Nephron progenitor cell (in vitro differentiated cells): Measurements from ENCODE around the gene BUD31.

ENCODE experiments used
- DNase-seq: peaks from one replicate; pipeline ENCODE4 v3.0.0; 2021
- H3K27ac Mint-ChIP-seq: 2 replicates; pipeline ENCODE4 v1.8.0; 2021; ENCODE audit warnings: mild to moderate bottlenecking, moderate library complexity, mixed read lengths
- H3K27me3 Mint-ChIP-seq: 2 replicates; pipeline ENCODE4 v1.8.0; 2021; ENCODE audit warnings: mild to moderate bottlenecking, low read depth, mixed read lengths; ENCODE audit not compliant: poor library complexity
- H3K36me3 Mint-ChIP-seq: 2 replicates; pipeline ENCODE4 v1.8.0; 2021; ENCODE audit warnings: low read depth, mixed read lengths
- H3K4me1 Mint-ChIP-seq: 2 replicates; pipeline ENCODE4 v1.8.0; 2021; ENCODE audit warnings: mixed read lengths
- H3K4me3 Mint-ChIP-seq: 2 replicates; pipeline ENCODE4 v1.8.0; 2021; ENCODE audit warnings: mild to moderate bottlenecking, moderate library complexity, mixed read lengths
- H3K9me3 Mint-ChIP-seq: 2 replicates; pipeline ENCODE4 v1.8.0; 2021; ENCODE audit warnings: mild to moderate bottlenecking, moderate library complexity, mixed read lengths
- TF ChIP-seq, protein P1 (sequence below): fragments of 200-600 bp; sonication (generic); IDR thresholded peaks from 2 replicates; pipeline ENCODE4 v1.5.0; 2021; ENCODE audit warnings: antibody characterized with exemption

Gene BUD31

DNA sequence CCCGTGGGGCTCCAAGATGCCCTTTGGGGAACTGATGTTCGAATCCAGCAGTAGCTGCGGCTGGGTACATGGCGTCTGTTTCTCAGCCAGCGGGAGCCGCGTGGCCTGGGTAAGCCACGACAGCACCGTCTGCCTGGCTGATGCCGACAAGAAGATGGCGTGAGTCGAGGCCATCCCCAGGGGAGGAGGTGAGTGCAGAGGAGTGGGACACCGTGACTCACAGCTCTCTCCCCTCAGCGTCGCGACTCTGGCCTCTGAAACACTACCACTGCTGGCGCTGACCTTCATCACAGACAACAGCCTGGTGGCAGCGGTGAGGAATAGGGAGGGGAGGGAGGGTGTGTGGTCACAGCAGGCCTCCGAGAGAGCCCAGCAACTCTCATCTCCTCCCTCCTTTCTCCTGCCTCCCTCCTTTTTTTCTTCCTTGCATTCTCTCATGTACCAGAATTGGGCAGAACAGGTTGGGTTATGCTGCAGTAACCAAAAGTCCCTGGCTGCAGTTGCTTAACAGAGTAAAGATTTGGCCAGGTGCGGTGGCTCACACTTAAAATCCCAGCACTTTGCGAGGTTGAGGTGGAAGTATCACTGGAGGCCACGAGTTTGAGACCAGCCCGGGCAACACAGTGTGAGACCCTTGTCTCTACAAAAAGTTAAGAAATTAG, 17.7 kb upstream of the BUD31 start:
- Mint-ChIP-seq H3K4me1 (peaks cover 23% of the 10 kb centered on the region), H3K27ac (no peak overlapping the region), H3K9me3 (no peaks in the 10 kb centered on the region), H3K36me3 (peaks cover 24% of the 10 kb centered on the region), H3K27me3 (no peaks in the 10 kb centered on the region), H3K4me3 (peak overlapping the region; percentile 71)
- TF ChIP-seq, protein P1, sequence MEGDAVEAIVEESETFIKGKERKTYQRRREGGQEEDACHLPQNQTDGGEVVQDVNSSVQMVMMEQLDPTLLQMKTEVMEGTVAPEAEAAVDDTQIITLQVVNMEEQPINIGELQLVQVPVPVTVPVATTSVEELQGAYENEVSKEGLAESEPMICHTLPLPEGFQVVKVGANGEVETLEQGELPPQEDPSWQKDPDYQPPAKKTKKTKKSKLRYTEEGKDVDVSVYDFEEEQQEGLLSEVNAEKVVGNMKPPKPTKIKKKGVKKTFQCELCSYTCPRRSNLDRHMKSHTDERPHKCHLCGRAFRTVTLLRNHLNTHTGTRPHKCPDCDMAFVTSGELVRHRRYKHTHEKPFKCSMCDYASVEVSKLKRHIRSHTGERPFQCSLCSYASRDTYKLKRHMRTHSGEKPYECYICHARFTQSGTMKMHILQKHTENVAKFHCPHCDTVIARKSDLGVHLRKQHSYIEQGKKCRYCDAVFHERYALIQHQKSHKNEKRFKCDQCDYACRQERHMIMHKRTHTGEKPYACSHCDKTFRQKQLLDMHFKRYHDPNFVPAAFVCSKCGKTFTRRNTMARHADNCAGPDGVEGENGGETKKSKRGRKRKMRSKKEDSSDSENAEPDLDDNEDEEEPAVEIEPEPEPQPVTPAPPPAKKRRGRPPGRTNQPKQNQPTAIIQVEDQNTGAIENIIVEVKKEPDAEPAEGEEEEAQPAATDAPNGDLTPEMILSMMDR, result no peak
- no peak for DNase-seq

DNA sequence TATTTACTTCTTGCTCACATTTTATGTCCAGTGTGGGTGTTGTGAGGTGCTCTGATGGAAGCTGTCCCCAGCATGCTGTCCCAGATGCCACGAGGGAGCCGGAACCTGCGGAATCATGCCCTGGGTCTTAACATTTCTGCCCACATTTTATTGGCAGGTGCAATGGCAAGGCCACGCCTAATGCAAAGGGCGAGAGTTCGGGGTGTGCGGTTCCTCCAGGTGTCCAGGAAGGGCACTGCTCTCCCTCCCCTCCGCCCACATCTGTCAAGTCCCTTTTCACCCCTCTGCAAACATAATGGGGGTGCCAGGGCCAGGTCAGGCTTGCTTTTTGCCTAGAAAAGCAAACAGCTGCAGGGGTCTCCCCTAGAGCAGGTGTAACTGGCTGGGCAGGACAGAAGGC, 16.7 kb upstream of the BUD31 start:
- DNase-seq, result no peak
- Mint-ChIP-seq H3K4me3 (peak overlapping the region; percentile 71), H3K27ac (no peak overlapping the region), H3K4me1 (peaks cover 33% of the 10 kb centered on the region), H3K36me3 (peaks cover 15% of the 10 kb centered on the region), H3K9me3 (no peaks in the 10 kb centered on the region), H3K27me3 (no peaks in the 10 kb centered on the region)
- TF ChIP-seq, protein P1, result no peak

DNA sequence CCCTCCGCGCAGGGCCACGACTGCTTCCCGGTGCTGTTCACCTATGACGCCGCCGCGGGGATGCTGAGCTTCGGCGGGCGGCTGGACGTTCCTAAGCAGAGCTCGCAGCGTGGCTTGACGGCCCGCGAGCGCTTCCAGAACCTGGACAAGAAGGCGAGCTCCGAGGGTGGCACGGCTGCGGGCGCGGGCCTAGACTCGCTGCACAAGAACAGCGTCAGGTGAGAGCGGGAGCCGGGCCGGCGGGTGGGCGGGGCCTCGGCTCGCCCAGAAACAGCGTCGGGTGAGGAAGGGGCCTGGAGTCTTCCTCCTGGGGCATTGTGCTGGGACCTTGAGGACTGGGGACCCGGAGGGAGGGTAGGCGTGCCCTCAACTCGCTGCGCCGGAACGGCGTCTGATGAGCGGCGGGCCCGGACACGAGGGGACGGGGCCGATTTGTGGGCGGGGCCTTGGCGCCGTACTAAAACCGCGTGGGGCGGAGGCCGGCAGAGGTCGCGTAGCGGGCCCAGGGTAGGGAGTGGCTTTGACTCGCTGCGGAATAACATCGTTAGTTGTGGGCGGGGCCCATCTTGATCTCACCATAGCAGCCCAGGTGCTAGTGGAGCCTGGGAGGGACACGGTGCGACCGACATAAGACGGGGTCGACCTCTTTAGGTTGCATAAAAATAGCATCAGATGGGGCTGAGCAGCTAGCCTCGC, 16.0 kb upstream of the BUD31 start:
- Mint-ChIP-seq H3K27me3 (no peaks in the 10 kb centered on the region), H3K9me3 (no peaks in the 10 kb centered on the region), H3K4me1 (peaks cover 40% of the 10 kb centered on the region), H3K27ac (peak overlapping the region; percentile 98), H3K4me3 (peak overlapping the region; percentile 88), H3K36me3 (peaks cover 17% of the 10 kb centered on the region)
- peak; percentile 84 for DNase-seq
- TF ChIP-seq, protein P1, result no peak

DNA sequence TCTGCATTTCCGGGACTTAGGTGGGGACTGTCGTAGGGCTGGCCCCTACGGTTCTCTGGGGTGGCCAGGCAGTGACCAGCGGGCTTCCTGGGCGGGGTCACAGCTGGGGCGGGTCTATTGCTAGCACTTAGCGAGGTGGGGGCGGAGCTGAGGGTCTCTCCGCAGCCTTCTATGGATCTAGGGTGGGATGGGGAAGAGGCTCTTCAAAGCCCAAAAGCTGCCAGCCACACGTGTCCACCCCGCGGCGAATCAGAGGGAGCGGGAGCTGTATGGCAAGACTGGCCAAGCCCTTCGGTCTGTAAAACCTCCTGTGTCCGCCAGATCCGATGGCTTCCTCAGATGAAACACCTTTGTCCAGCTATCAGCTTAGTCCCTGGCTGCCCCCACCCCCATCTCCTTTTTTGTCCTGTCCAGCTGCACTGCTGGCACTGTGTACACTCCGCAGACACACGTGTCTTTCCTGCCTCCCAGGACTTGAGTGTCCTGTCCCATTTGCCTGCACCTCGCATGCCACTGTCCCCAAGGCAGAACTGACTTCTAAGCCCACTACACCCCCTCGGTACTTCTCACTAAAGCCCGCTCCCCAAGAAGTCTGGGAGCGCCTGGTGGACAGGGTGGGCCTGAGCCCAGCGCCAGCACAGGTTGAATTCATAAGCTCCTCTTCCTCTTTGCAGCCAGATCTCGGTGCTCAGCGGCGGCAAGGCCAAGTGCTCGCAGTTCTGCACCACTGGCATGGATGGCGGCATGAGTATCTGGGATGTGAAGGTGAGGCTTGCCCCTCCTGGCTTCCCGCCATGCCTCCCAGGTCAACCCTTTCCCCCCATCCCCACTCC, 15.2 kb upstream of the BUD31 start:
- Mint-ChIP-seq H3K27me3 (no peaks in the 10 kb centered on the region), H3K27ac (peak overlapping the region; percentile 98), H3K4me1 (peaks cover 43% of the 10 kb centered on the region), H3K4me3 (peak overlapping the region; percentile 88), H3K9me3 (no peaks in the 10 kb centered on the region), H3K36me3 (peaks cover 17% of the 10 kb centered on the region)
- TF ChIP-seq, protein P1, result no peak
- peak; percentile 88 for DNase-seq

DNA sequence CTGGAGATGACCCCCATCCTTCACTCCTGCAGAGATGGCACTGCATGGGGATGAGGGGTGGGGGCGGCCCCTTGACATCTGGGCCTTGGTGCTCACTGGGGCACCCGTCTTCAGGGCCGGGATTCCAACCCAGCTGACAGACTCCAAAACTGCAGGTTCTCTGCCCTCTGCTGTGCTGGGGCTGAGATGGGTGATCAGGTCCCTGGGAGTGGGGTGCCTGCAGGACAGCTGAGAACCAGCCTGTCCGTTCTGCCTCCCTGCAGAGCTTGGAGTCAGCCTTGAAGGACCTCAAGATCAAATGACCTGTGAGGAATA, 14.6 kb upstream of the BUD31 start:
- DNase-seq, result no peak
- TF ChIP-seq, protein P1, result no peak
- Mint-ChIP-seq H3K4me1 (peaks cover 43% of the 10 kb centered on the region), H3K27ac (no peak overlapping the region), H3K9me3 (no peaks in the 10 kb centered on the region), H3K4me3 (peak overlapping the region; percentile 88), H3K27me3 (no peaks in the 10 kb centered on the region), H3K36me3 (peaks cover 22% of the 10 kb centered on the region)
